Measurements from ENCODE around the gene PRAC2.

The PRAC2 gene

DNA sequence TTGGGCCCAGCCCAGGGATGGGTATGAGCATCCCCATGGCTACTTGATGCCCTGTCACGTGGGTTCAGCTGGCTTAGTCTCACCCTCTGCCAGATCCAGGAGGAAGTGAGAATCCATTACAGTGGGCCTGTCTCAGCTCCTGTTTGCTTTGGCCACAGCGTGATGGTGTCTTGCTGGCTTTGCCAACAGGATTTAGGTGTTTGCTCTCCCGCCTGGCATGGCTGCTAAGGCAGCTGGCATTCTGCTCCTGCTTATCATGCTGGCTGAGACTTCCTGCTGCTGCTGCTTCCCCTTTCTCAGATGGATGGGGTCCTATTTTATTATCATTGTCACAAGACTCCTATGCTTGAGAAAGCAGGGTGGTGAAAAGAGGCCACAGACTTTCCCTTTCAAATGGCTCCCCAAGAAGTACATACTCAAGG, 33.9 kb downstream of the PRAC2 start:
- no peak for DNase-seq

GRCh38 chr17:48757524-48757961, 34.6 kb downstream of the PRAC2 start:
- no peak for DNase-seq

GRCh38 chr17:48759288-48759687, 36.3 kb downstream of the PRAC2 start:
- DNase-seq: no peak

GRCh38 chr17:48760411-48760810, 37.4 kb downstream of the PRAC2 start:
- DNase-seq: no peak

GRCh38 chr17:48761114-48761513, 38.1 kb downstream of the PRAC2 start:
- no peak for DNase-seq

DNA sequence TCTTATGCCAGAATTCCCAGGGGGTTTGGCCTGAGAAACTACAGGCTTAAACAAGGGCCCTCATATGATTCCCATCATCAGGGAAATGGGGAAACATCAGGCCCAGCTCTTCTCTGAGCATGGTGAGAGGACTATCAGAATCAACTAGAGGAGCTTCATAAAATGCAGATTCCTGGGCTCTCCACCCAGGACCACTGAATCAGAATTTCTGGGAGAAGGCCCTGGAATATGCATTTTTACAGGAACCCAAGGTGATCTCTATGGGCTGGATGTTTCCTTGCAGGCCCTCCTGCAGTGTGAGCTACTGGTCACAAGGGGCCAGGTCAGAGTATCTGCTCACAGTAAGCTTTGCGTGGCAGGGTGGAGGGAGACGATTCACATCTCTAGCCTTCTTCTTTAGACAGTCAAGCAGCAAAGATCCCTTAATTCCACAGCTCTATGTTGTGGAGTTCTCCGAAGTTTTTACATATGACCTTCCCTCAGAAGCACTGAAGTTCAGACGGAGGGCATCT, 44.3 kb downstream of the PRAC2 start:
- DNase-seq: no peak

- DNase-seq: no peak
Observed at GRCh38 chr17:48769009-48769675, 46.2 kb downstream of the PRAC2 start.

- DNase-seq: no peak
Observed at GRCh38 chr17:48770954-48771353, 48.0 kb downstream of the PRAC2 start.

DNA sequence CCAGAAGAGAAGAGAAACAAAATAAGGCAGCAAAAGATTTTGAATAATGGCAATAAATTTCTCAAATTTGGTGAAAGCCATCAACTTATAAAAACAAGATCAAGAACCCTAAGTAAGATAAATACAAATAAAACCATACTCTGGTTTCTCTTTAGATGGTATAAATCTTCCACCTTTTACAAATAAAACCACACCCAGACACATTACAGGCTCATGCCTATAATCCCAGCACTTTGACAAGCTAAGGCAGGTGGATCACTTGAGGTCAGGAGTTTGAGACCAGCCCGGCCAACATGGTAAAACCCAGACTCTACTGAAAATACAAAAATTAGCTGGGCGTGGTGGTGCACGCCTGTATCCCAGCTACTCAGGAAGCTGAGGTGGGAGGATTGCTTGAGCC, 50.3 kb downstream of the PRAC2 start:
- no peak for DNase-seq

Measured in NK-92 treated with Interleukin-12 subunit alpha and Interleukin-12 subunit beta, amount 100 ng/mL, for 24 hours (cell line).